Activated gamma-delta T cell (primary cell): ENCODE data around the gene WDR75.
"Not testable (repeated sequence)": the region's sequence is repeated elsewhere in the genome, so short reads cannot be mapped to it uniquely, and the experiment has no call there.

Experiments used
- DNase-seq: peaks from one replicate; lab custom pipeline; 2025; lab: John Stamatoyannopoulos, UW
- total RNA-seq, 2 donors: gene quantifications; one replicate each; lab custom pipeline; 2026; lab: John Stamatoyannopoulos, UW

Gene WDR75
- total RNA-seq, result 89.5 to 100.0 reads per million in 2 donors

GRCh38 chr2:189440947-189441708, at the start of gene WDR75:
Gene WDR75 (plus strand): TSS chr2:189441474. CDS start chr2:189441493, 19 bp downstream.
- DNase-seq, result peak; percentile 70

DNA sequence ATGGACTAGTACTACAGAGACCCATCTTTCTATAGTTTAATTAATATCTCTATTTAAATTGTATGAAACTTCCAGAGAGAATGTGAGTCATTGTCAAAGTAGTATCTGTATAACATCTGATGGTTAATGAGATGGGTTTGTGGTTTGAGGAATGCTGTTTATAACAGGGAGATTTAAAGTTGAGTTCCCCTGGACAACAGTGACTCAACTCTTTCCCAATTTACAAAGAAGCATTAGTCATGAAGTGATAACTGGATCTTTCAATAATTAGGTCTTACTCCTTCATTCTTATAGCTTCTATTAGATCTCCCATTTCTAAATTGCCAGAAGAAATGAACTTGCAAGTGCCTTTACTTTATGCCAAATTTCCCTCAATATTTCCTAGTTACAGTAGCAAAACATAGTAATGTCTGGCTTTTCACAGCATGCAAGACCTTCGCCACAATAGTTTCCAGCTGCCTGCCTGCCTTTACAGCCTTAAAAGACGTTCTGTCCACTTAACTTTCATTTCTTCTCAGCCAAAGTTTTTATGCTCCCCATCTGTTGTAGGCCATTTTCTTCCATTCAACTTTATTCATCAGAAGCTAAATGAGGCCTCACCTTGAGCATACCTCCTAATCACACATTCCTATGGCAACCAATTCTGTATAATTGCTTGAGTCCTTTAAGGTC, 47.7 kb upstream of the WDR75 start:
- DNase-seq, result no peak

GRCh38 chr2:189394525-189394924, 46.7 kb upstream of the WDR75 start:
- DNase-seq, result no peak

- no peak for DNase-seq
Measured at GRCh38 chr2:189402932-189403331, 38.3 kb upstream of the WDR75 start.

DNA sequence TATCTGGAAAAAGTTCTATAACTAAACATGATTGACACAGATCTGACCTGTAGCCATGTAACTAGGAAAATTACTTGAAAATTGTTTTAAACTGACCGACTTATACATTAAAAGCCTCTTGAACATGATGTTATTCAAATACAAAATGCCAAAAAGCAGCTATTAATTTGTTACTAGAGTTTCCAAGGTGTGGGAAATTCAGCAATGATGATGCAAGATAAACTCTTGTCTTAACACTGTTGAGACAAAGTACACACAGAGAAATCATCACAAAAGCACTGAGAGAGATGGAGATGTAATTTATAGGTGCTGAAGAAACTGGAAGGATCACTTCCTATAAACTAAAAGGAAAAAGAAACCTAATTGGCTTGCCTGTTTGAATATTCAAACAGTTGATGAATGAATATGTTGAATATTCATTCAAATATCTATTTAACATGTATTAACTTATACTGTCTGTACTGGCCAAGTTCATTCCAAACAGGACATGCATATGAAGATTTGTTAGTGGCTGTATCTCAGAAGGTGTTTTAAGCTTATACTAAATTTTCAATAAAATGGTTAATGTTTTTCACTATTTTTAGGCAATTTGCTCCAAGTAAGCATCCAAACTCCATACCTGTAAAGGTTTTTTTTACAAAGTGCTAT, 34.6 kb upstream of the WDR75 start:
- no peak for DNase-seq

GRCh38 chr2:189407281-189408209, 33.7 kb upstream of the WDR75 start:
- DNase-seq, result no peak

- no peak for DNase-seq
Measured at GRCh38 chr2:189408294-189408693, 33.0 kb upstream of the WDR75 start.

- DNase-seq, result no peak
Measured at GRCh38 chr2:189409131-189409530, 32.1 kb upstream of the WDR75 start.

GRCh38 chr2:189409647-189410046, 31.6 kb upstream of the WDR75 start:
- DNase-seq, result no peak

DNA sequence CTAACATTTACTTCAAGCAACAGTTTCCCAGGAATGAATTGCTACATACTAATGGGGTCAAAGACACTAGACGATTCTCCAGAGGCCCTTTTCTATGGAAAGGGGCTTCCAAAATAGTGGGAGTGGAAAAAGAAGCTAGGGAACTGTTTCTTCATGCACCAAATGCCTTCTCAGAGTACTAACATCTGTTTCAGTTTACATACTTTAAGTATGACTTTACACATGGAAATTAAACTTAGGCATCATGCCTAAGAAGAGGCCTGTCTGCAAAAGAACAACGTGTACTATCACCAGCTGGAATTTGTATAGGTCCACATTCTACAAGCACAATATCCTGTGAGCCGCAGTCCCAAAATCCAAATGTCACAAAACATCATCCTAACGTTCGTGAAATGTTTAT, 29.4 kb upstream of the WDR75 start:
- no peak for DNase-seq

- no peak for DNase-seq
Measured at GRCh38 chr2:189412330-189412953, 28.8 kb upstream of the WDR75 start.

- DNase-seq, result no peak
Measured at GRCh38 chr2:189413249-189413648, 28.0 kb upstream of the WDR75 start.

DNA sequence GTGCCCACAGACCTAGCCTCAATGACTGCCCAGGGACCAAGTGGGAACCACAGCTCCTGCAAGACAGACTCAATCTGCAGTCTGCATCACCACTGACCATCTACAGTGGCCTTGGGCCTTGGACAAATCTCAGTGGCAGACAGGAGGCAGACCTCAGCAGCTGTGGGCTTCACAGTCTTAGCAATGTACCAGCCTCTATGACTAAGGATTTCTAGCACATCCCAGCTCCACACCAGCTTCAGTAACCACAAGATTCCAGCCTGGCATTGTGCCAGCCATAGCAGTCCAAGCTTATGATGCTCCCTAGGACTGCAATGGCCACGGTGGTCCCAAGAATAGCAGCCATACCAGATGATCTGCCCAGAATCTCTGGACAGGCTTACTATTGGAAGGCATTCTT, 19.6 kb upstream of the WDR75 start:
- DNase-seq, result no peak

- no peak for DNase-seq
Measured at GRCh38 chr2:189424961-189425360, 16.3 kb upstream of the WDR75 start.

- no peak for DNase-seq
Measured at GRCh38 chr2:189425676-189426075, 15.6 kb upstream of the WDR75 start.

GRCh38 chr2:189426886-189427285, 14.4 kb upstream of the WDR75 start:
- DNase-seq, result no peak

DNA sequence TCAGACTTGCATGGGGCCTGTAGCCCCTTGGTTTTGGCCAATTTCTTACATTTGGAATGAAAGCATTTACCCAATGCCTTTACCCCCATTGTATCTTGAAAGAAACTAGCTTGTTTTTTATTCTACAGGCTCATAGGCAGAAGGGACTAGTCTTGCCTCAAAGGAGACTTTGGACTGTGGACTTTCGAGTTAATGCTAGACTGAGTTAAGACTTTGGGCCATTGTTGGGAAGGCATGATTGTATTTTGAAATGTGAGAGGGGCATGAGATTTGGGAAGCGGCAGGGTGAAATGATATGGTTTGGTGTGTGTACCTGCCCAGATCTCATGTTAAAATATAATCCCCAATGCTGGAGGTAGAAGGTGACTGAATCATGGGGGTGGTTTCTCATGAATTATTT, 13.4 kb upstream of the WDR75 start:
- no peak for DNase-seq

DNA sequence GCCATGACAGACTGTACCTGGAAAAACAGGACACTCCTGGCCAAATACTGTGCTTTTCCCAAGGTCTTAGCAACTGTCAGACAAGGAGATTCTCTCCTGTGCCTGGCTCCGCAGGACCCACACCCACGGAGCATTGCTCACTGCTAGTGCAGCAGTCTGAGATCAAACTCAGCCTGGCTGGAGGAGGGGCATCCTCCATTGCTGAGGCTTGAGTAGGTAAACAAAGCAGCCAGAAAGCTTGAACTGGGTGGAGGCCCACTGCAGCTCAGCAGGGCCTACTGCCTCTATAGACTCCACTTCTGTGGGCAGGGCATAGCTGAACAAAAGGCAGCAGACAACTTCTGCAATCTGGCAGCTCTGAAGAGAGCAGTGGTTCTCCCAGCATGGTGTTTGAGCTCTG, 10.8 kb upstream of the WDR75 start:
- not testable (repeated sequence) for DNase-seq

DNA sequence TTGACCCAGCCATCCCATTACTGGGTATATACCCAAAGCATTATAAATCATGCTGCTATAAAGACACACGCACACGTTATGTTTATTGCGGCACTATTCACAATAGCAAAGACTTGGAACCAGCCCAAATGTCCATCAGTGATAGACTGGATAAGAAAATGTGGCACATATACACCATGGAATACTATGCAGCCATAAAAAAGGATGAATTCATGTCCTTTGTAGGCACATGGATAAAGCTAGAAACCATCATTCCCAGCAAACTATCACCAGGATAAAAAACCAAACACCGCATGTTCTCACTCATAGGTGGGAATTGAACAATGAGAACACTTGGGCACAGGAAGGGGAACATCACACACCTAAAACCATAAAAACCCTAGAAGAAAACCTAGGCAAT, 5.5 kb upstream of the WDR75 start:
- DNase-seq, result not testable (repeated sequence)

- no peak for DNase-seq
Measured at GRCh38 chr2:189437926-189438325, 3.3 kb upstream of the WDR75 start.

- DNase-seq, result no peak
Measured at GRCh38 chr2:189439342-189439741, 1.9 kb upstream of the WDR75 start.

- DNase-seq, result no peak
Measured at GRCh38 chr2:189440644-189440946, 679 bp upstream of the WDR75 start.
